Naive thymus-derived CD4-positive, alpha-beta T cell (primary cell): ENCODE data around the gene ERGIC1. TPM values are rescaled to one million over a fixed set of nuclear protein-coding genes. Genes with fewer than 3 reads are reported as not detected.

Source experiments
- ATAC-seq: fragments of 150-1000 bp; cut with Tn5 transposase; 2 replicates; pipeline ENCODE4 v1.10.0; 2021; ENCODE audit warnings: mild to moderate bottlenecking, moderate library complexity
- CTCF ChIA-PET: fragments of 350-600 bp; sonication (Branson Sonifier 250); formaldehyde crosslinking; loops from one replicate; lab custom pipeline; 2021; ENCODE audit warnings: antibody characterized with exemption; lab: Charles Lee
- POLR2A ChIA-PET: fragments of 350-600 bp; sonication (Branson Sonifier 250); formaldehyde crosslinking; loops from one replicate; lab custom pipeline; 2021; ENCODE audit warnings: antibody characterized with exemption, inconsistent platforms; lab: Charles Lee
- DNase-seq, 9 donors: peaks; one replicate each; pipeline versions ENCODE4 v3.0.0 to v3.0.0-alpha.2; 2020 to 2022; ENCODE audit warnings: mixed read lengths in 1 of 9
- H3K27ac ChIP-seq: one replicate; pipeline ENCODE4 v1.7.0; 2013; ENCODE audit warnings: mild to moderate bottlenecking, low read depth, low read length, moderate library complexity
- H3K27me3 ChIP-seq, 2 donors: one replicate each; pipeline ENCODE4 v1.7.0; 2013; ENCODE audit warnings: low read length in 2 of 2, mild to moderate bottlenecking in 2 of 2, moderate library complexity in 2 of 2; ENCODE audit not compliant: control insufficient read depth in 2 of 2, insufficient read depth in 2 of 2
- H3K36me3 ChIP-seq, 3 experiments: 1 replicate in 2 of 3; 2 replicates in 1 of 3; pipeline ENCODE4 v1.7.0; 2013; ENCODE audit warnings: low read length in 3 of 3, mild to moderate bottlenecking in 3 of 3, moderate library complexity in 1 of 3; ENCODE audit not compliant: insufficient read depth in 3 of 3, control insufficient read depth in 2 of 3
- H3K4me1 ChIP-seq, 2 donors: one replicate each; pipeline ENCODE4 v1.7.0; 2013; ENCODE audit warnings: low read length in 2 of 2, mild to moderate bottlenecking in 2 of 2, moderate library complexity in 1 of 2; ENCODE audit not compliant: control insufficient read depth in 2 of 2, insufficient read depth in 2 of 2
- H3K4me3 ChIP-seq: 2 replicates; pipeline ENCODE4 v1.7.0; 2013; ENCODE audit warnings: mild to moderate bottlenecking, low read length
- H3K9me3 ChIP-seq, 3 experiments: 1 replicate in 2 of 3; 2 replicates in 1 of 3; pipeline ENCODE4 v1.7.0; 2013; ENCODE audit warnings: low read length in 3 of 3; ENCODE audit not compliant: control insufficient read depth in 2 of 3
- H3K27ac Mint-ChIP-seq, 9 donors: one replicate each; pipeline ENCODE4 v1.8.0; 2020 to 2022; ENCODE audit warnings: mixed read lengths in 9 of 9, mild to moderate bottlenecking in 8 of 9, moderate library complexity in 5 of 9, inconsistent platforms in 2 of 9
- H3K27me3 Mint-ChIP-seq, 5 donors: one replicate each; pipeline ENCODE4 v1.8.0; 2021 to 2022; ENCODE audit warnings: mixed read lengths in 5 of 5, mild to moderate bottlenecking in 1 of 5
- H3K36me3 Mint-ChIP-seq, 5 donors: one replicate each; pipeline ENCODE4 v1.8.0; 2020 to 2022; ENCODE audit warnings: mixed read lengths in 5 of 5, mild to moderate bottlenecking in 3 of 5, inconsistent platforms in 1 of 5
- H3K4me1 Mint-ChIP-seq, 7 donors: one replicate each; pipeline ENCODE4 v1.8.0; 2020 to 2022; ENCODE audit warnings: mixed read lengths in 7 of 7, mild to moderate bottlenecking in 3 of 7, inconsistent platforms in 1 of 7
- H3K4me3 Mint-ChIP-seq, 10 donors: one replicate each; pipeline ENCODE4 v1.8.0; 2020 to 2022; ENCODE audit warnings: mild to moderate bottlenecking in 10 of 10, mixed read lengths in 10 of 10, moderate library complexity in 6 of 10, inconsistent platforms in 2 of 10
- H3K9me3 Mint-ChIP-seq, 11 donors: one replicate each; pipeline ENCODE4 v1.8.0; 2020 to 2022; ENCODE audit warnings: mixed read lengths in 11 of 11, mild to moderate bottlenecking in 4 of 11, inconsistent platforms in 1 of 11, moderate library complexity in 1 of 11
- intact Hi-C, 2 donors: fragments of 100-400 bp; cut with micrococcal nuclease; formaldehyde crosslinking; loops; one replicate each; pipeline ENCODE4 v1.15.1; 2023
- polyA plus RNA-seq, 2 donors: library from polyadenylated mRNA; unstranded; fragments of 300-500 nt; fragmentation: Illumina TruSeq; gene quantifications; one replicate each; pipeline ENCODE4 v1.2.3, GENCODE V29; 2021
- total RNA-seq, 6 experiments: library from RNA in 5 of 6; stranded (reverse) in 5 of 6; gene quantifications; 1 replicate in 5 of 6; 2 replicates in 1 of 6; pipeline ENCODE4 v1.2.3 and lab custom pipeline; 2021 to 2026

Gene ERGIC1
- total and polyA plus RNA-seq, 7 experiments from 2014 or later = 18.3 to 71.3 (median 50.0) TPM

DNA sequence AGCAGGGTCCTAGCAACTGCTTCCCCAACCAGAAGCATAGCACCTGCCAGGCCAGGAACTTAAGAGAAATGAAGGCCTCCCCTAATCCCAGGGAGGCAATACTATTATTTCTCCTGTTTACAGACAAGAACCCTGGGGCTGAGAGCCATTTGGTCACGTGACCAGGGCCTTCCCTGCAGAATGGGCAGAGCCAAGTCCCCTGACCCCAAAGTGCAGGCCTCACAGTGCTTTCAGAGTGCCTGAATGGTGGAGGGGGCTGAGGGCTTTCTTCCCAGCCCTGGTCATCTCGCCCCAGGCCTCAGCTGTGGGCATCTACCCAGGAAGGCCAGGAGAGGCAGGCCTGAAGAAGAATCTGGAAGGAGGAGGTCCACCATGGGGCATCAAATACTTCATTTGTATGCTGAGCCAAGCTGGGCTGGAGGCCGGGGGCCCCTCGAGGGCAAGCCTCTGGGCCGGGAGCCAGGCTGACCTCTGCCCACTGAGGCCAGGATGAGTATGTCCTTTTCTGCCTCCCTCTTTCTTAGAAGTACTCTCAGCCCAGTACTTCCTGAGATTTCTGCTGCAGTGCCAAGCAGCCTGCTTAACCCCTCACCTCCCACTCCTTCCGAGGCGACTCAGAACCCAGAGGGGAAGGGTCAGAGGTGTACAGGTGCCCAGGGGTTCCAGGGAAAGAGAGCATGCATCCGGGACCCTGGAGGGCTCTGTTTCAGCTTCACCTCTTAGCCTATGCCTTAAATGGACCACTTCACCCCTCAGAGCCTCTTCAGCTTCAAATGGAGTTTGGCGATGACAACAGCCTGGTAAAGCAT is 44.2 kb upstream of the ERGIC1 start:
- H3K36me3 Mint-ChIP-seq = no peaks in the 10 kb centered on the region
- H3K4me1 ChIP-seq = no peaks in the 10 kb centered on the region
- H3K27me3 ChIP-seq = no peaks in the 10 kb centered on the region
- intact Hi-C loops = no loop called here
- no peak overlapping the region for H3K27ac Mint-ChIP-seq
- H3K9me3 ChIP-seq = no peaks in the 10 kb centered on the region
- no peak overlapping the region for H3K4me3 Mint-ChIP-seq
- no peaks in the 10 kb centered on the region for H3K36me3 ChIP-seq
- DNase-seq = no peak
- ATAC-seq = no peak
- no peaks in the 10 kb centered on the region for H3K27me3 Mint-ChIP-seq
- H3K9me3 Mint-ChIP-seq = no peaks in the 10 kb centered on the region
- no peak overlapping the region for H3K27ac ChIP-seq
- H3K4me3 ChIP-seq = no peak overlapping the region
- peaks cover 0 to 7% (median 0%) of the 10 kb centered on the region in 7 donors for H3K4me1 Mint-ChIP-seq
- CTCF ChIA-PET = interaction anchor here (1.6 kb wide), 1 partner anchor 75 kb away, joined by 3 read pairs; no protein-coding TSS in a partner anchor
- POLR2A ChIA-PET = interaction anchor here (0.9 to 1.4 kb wide), 2 partner anchors 18 to 25 kb away, joined by 3 to 4 read pairs; no protein-coding TSS in a partner anchor

DNA sequence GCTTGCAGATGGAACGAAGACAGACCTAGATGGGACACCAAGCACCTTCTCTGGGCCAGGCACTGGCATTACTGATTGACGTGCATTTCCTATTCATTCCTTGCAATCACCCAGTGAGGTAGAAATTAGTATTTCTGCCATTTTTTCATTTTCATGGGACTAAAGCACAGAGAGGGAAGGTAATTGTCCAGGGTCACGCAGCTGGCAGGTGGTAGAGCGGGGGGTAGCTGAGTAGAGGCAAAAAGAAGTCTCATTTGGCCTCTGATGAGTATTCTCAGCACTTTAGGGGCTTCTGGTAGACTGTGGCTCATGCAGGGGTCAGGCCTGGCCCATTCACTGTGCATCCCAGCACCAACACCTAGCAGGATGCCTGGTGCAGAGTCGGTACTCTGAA is 43.6 kb upstream of the ERGIC1 start:
- no peaks in the 10 kb centered on the region for H3K4me1 ChIP-seq
- no peaks in the 10 kb centered on the region for H3K27me3 ChIP-seq
- Mint-ChIP-seq H3K27me3 (no peaks in the 10 kb centered on the region), H3K27ac (no peak overlapping the region), H3K4me1 (peaks cover 0 to 7% (median 0%) of the 10 kb centered on the region in 7 donors), H3K4me3 (no peak overlapping the region), H3K9me3 (no peaks in the 10 kb centered on the region), H3K36me3 (no peaks in the 10 kb centered on the region)
- no peak for DNase-seq
- H3K4me3 ChIP-seq = no peak overlapping the region
- intact Hi-C loops = no loop called here
- ChIA-PET POLR2A (no interaction called here), CTCF (interaction anchor here (1.6 kb wide), 1 partner anchor 76 kb away, joined by 3 read pairs; no protein-coding TSS in a partner anchor)
- ATAC-seq = no peak
- no peaks in the 10 kb centered on the region for H3K9me3 ChIP-seq
- H3K27ac ChIP-seq = no peak overlapping the region
- no peaks in the 10 kb centered on the region for H3K36me3 ChIP-seq

DNA sequence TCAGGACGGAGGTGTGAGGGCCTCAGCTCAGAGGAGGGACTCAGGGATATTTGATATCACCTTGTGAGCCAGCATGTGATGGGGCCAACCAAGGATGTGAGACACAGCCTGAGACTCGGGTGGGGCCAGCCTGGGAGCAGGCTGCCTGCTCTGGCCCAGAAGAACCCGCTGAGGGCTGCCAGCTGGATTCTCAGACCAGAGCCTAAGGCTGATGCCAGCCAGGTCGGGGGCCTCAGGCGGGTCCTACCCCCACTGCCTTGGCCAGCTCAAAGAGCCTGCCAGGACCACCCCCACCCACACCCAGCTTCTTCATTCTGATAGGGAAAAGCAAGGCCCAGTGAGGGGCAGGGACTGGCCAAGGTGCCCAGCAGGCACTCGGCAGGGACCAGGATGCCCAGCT is 42.8 kb upstream of the ERGIC1 start:
- ChIA-PET CTCF (no interaction called here), POLR2A (no interaction called here)
- peaks cover 0 to 7% (median 0%) of the 10 kb centered on the region in 7 donors for H3K4me1 Mint-ChIP-seq
- H3K4me3 Mint-ChIP-seq = no peak overlapping the region
- DNase-seq (no peak), ATAC-seq (no peak)
- no peak overlapping the region for H3K4me3 ChIP-seq
- H3K36me3 Mint-ChIP-seq = no peaks in the 10 kb centered on the region
- no peaks in the 10 kb centered on the region for H3K27me3 Mint-ChIP-seq
- H3K27ac Mint-ChIP-seq = no peak overlapping the region
- no peaks in the 10 kb centered on the region for H3K27me3 ChIP-seq
- no peaks in the 10 kb centered on the region for H3K4me1 ChIP-seq
- no peaks in the 10 kb centered on the region for H3K36me3 ChIP-seq
- H3K9me3 Mint-ChIP-seq = no peaks in the 10 kb centered on the region
- intact Hi-C loops = no loop called here
- H3K9me3 ChIP-seq = no peaks in the 10 kb centered on the region
- H3K27ac ChIP-seq = no peak overlapping the region

DNA sequence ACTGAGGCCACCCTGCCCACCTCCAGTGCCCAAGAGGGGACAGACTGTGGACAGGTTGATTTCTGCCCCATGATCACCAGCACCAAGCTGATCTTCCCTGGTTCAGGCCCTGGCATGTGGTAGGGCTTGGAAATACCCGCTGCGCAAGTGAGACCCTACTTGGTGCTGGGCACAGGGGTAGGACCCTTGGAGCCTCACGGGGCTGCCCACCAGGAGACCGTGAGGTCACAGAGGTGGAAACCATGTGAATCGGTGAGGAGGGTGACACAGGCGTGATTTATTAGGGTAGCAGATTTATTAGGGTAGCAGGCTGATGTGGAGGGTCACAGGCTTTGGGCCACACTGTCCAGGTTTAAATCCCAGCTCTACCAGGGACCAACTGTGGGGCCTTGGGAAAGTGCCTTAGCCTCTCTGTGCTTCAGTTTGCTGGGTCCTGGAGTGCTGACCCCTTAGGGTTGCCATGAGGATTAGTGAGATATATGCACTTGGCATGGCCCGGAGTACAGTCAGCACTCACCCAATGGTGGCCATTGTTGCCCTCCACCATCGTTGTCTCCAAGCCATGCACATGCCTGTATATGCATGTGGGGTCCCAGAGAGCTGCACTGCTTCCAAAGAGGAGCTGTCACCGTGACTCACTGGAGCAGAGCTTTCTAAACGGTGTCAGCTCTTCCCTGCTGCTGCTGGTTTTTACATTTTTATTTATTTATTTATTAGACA is 42.2 kb upstream of the ERGIC1 start:
- ChIA-PET POLR2A (no interaction called here), CTCF (no interaction called here)
- H3K9me3 Mint-ChIP-seq = no peaks in the 10 kb centered on the region
- H3K27ac ChIP-seq = no peak overlapping the region
- ATAC-seq (no peak), DNase-seq (no peak)
- H3K36me3 ChIP-seq = no peaks in the 10 kb centered on the region
- no peaks in the 10 kb centered on the region for H3K36me3 Mint-ChIP-seq
- no peaks in the 10 kb centered on the region for H3K4me1 ChIP-seq
- H3K27me3 Mint-ChIP-seq = no peaks in the 10 kb centered on the region
- peaks cover 0 to 7% (median 0%) of the 10 kb centered on the region in 7 donors for H3K4me1 Mint-ChIP-seq
- H3K9me3 ChIP-seq = no peaks in the 10 kb centered on the region
- no peak overlapping the region for H3K27ac Mint-ChIP-seq
- no peak overlapping the region for H3K4me3 ChIP-seq
- intact Hi-C loops = no loop called here
- no peaks in the 10 kb centered on the region for H3K27me3 ChIP-seq
- H3K4me3 Mint-ChIP-seq = no peak overlapping the region

DNA sequence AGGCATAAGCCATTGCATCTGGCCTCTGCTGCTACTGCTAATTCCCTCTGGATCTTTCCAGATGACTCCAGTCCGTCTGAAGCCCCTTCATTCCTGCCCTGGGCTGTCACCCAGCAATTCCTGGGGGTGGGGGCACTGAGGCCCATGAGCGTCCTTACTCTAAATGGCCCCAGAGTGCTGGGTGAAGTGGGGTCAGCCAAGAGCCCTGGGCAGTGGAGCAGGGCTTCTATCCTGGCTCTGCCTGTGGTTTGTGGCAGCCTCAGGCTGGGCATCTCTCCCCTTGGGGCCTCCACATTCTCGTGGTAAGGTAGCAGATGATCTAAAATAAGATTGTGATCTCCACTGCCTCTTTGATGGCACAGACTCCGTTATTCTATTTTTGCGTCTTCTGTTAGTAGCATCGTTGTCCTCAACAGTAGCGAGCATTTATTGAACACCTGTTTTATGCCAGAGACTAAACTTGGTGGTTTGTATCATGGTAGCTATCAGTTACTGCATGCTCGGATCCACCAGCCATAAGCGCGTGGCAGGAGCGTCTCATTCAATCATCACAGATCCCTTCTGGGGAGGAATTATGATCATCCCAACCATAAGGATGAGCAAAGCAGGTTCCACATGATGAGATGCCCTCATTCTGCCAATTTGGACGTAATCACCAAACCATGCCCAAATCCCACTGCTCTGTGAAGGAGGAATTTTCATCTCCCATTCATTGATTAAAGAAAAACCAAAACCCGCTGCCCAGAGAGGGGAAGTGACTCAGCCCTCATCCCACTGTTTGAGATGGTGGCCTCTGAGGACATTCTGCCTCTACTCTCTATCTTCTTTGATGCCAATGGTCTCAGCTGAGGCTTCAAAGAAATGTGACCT is 41.1 kb upstream of the ERGIC1 start:
- no peaks in the 10 kb centered on the region for H3K27me3 ChIP-seq
- intact Hi-C loops = no loop called here
- Mint-ChIP-seq H3K9me3 (peaks cover 0 to 2% (median 0%) of the 10 kb centered on the region in 11 donors), H3K27ac (no peak overlapping the region), H3K4me1 (peaks cover 0 to 14% (median 4%) of the 10 kb centered on the region in 7 donors), H3K36me3 (no peaks in the 10 kb centered on the region), H3K27me3 (no peaks in the 10 kb centered on the region), H3K4me3 (no peak overlapping the region)
- H3K27ac ChIP-seq = no peak overlapping the region
- ATAC-seq (no peak), DNase-seq (no peak)
- no peaks in the 10 kb centered on the region for H3K9me3 ChIP-seq
- POLR2A ChIA-PET = no interaction called here
- CTCF ChIA-PET = interaction anchor here (0.7 kb wide), 1 partner anchor 15 kb away, joined by 3 read pairs; no protein-coding TSS in a partner anchor
- no peak overlapping the region for H3K4me3 ChIP-seq
- H3K4me1 ChIP-seq = no peaks in the 10 kb centered on the region
- H3K36me3 ChIP-seq = no peaks in the 10 kb centered on the region
